HL-60 (cell line): ENCODE results near the gene TIMM50.
A peak's percentile ranks its signal among the peaks of the same experiment; 100 is the strongest.

ENCODE experiments used
- DNase-seq, 2 experiments: peaks; one replicate each; pipeline ENCODE4 v3.0.0-alpha.2; 2010 to 2020; ENCODE audit warnings: low read depth in 1 of 2, low spot score in 1 of 2
- H3K27ac ChIP-seq: fragments of 250-450 bp; sonication (Bioruptor Pico); replicated peaks from 2 replicates; pipeline ENCODE4 v1.5.1; 2020; ENCODE audit warnings: mild to moderate bottlenecking, moderate library complexity
- H3K27me3 ChIP-seq: fragments of 250-450 bp; sonication (Bioruptor Pico); 2 replicates; pipeline ENCODE4 v1.5.1; 2021; ENCODE audit warnings: mild to moderate bottlenecking, moderate library complexity; ENCODE audit not compliant: insufficient read depth, poor library complexity, severe bottlenecking
- H3K4me3 ChIP-seq: replicated peaks from 2 replicates; pipeline ENCODE4 v1.5.1; 2011; ENCODE audit warnings: mild to moderate bottlenecking, control low read depth, low read length; ENCODE audit not compliant: insufficient read depth
- CTCF ChIP-seq: IDR thresholded peaks from one replicate; pipeline ENCODE4 v1.5.1; 2011; ENCODE audit warnings: low read length, control low read depth, inconsistent platforms; ENCODE audit not compliant: insufficient read depth
- GABPA ChIP-seq: IDR thresholded peaks from 2 replicates; pipeline ENCODE4 v1.6.1; 2012; ENCODE audit warnings: low read depth
- POLR2AphosphoS5 ChIP-seq: IDR thresholded peaks from 2 replicates; pipeline ENCODE4 v1.6.1; 2012; ENCODE audit warnings: low read depth
- SPI1 ChIP-seq: IDR thresholded peaks from 2 replicates; pipeline ENCODE4 v1.6.1; 2012; ENCODE audit warnings: low read depth, mild to moderate bottlenecking, borderline replicate concordance
- TF ChIP-seq, protein P1 (sequence below): IDR thresholded peaks from 2 replicates; pipeline ENCODE4 v1.6.1; 2012; ENCODE audit warnings: low read depth; ENCODE audit not compliant: insufficient replicate concordance

The TIMM50 gene

GRCh38 chr19:39501340-39501739 is 20.7 kb downstream of the TIMM50 start:
- TF ChIP-seq POLR2AphosphoS5 (no peak), GABPA (no peak), CTCF (no peak), SPI1 (no peak)
- TF ChIP-seq, protein P1, sequence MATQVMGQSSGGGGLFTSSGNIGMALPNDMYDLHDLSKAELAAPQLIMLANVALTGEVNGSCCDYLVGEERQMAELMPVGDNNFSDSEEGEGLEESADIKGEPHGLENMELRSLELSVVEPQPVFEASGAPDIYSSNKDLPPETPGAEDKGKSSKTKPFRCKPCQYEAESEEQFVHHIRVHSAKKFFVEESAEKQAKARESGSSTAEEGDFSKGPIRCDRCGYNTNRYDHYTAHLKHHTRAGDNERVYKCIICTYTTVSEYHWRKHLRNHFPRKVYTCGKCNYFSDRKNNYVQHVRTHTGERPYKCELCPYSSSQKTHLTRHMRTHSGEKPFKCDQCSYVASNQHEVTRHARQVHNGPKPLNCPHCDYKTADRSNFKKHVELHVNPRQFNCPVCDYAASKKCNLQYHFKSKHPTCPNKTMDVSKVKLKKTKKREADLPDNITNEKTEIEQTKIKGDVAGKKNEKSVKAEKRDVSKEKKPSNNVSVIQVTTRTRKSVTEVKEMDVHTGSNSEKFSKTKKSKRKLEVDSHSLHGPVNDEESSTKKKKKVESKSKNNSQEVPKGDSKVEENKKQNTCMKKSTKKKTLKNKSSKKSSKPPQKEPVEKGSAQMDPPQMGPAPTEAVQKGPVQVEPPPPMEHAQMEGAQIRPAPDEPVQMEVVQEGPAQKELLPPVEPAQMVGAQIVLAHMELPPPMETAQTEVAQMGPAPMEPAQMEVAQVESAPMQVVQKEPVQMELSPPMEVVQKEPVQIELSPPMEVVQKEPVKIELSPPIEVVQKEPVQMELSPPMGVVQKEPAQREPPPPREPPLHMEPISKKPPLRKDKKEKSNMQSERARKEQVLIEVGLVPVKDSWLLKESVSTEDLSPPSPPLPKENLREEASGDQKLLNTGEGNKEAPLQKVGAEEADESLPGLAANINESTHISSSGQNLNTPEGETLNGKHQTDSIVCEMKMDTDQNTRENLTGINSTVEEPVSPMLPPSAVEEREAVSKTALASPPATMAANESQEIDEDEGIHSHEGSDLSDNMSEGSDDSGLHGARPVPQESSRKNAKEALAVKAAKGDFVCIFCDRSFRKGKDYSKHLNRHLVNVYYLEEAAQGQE: no peak
- no peak for DNase-seq
- Histone ChIP-seq H3K27ac (no peak overlapping the region), H3K27me3 (peaks cover 31% of the 10 kb centered on the region), H3K4me3 (no peak overlapping the region)

DNA sequence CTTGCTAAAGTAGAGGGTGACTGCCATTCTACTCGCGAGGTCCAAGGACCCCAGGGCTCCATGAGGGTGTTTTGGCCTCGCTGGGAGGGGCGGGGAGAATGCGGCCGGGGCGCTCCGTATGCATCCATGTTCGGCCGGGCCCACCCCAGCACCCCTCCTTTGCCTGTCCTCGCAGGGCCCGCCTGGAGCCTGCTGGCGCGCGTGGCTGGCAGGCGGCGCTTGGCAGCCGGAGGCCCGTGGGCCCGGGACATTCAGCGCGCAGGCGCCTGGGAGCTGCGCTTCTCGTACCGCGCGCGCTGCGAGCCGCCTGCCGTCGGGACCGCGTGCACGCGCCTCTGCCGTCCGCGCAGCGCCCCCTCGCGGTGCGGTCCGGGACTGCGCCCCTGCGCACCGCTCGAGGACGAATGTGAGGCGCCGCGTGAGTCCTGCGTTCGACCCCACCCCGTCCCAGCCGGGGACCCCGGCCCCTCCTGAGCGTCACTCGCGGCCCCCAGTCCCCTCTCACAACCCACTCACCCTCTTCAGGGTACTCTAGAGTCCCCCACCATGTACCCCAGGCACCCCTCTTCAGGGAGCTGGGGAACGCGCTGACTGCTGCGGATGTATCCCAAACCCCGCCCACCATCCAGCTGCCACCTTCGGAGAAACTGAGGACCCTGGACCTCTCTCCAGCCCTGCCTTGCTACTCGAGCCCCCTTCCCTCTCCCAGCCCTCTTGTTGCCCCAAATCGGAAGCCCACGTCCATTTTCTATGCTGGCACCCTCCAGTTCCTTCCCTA is 22.2 kb downstream of the TIMM50 start:
- DNase-seq: peak; percentile 51 to 73
- H3K4me3 ChIP-seq: no peak overlapping the region
- TF ChIP-seq CTCF: peak; percentile 55
- no peak for TF ChIP-seq GABPA
- no peak overlapping the region for H3K27ac ChIP-seq
- peaks cover 33% of the 10 kb centered on the region for H3K27me3 ChIP-seq

DNA sequence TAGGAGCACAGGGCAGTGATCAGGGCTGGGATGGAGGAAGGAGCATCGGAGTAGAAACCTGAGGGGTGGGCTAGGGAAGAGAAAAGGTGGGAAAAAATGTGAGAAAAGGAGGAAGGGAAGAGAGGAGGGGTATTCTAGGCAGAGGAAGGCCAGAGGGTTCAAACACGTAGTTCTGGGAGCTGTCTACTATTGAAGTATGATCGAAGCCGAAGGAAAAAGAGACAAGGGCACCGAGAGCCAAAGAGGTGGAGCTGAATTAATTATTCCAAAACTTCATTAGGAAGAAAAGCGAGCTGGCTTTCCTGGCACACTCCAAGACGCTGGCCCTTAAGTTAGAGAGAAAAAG is 25.9 kb downstream of the TIMM50 start:
- Histone ChIP-seq H3K27me3 (peaks cover 18% of the 10 kb centered on the region), H3K4me3 (no peak overlapping the region), H3K27ac (no peak overlapping the region)

More for the DNA sequence above, 25.9 kb downstream of the TIMM50 start:
- TF ChIP-seq GABPA (no peak), POLR2AphosphoS5 (no peak), SPI1 (no peak), CTCF (no peak)
- TF ChIP-seq, protein P1: no peak
- DNase-seq: no peak
